ENCODE data around the gene ROR2.

The ROR2 gene

GRCh38 chr9:91873637-91874051 is 76.4 kb downstream of the ROR2 start:
- no peak for DNase-seq (ENCODE audit: low read depth)

- DNase-seq (ENCODE audit: low read depth), result no peak
These were observed 81.2 kb downstream of the ROR2 start for GRCh38 chr9:91868732-91869391.

GRCh38 chr9:91867740-91868139 is 82.3 kb downstream of the ROR2 start:
- DNase-seq (ENCODE audit: low read depth), result no peak

- DNase-seq (ENCODE audit: low read depth), result no peak
These were observed 85.0 kb downstream of the ROR2 start for GRCh38 chr9:91865041-91865440.

GRCh38 chr9:91864380-91864779 is 85.6 kb downstream of the ROR2 start:
- no peak for DNase-seq (ENCODE audit: low read depth)

- DNase-seq (ENCODE audit: low read depth), result no peak
These were observed 86.6 kb downstream of the ROR2 start for GRCh38 chr9:91863469-91863868.

GRCh38 chr9:91858213-91859030 is 91.6 kb downstream of the ROR2 start:
- no peak for DNase-seq (ENCODE audit: low read depth)

GRCh38 chr9:91857291-91858212 is 92.5 kb downstream of the ROR2 start:
- no peak for DNase-seq (ENCODE audit: low read depth)

- DNase-seq (ENCODE audit: low read depth), result no peak
These were observed 93.6 kb downstream of the ROR2 start for GRCh38 chr9:91856419-91856818.

- no peak for DNase-seq (ENCODE audit: low read depth)
These were observed 94.8 kb downstream of the ROR2 start for GRCh38 chr9:91855196-91855595.

GRCh38 chr9:91852801-91853347 is 97.2 kb downstream of the ROR2 start:
- DNase-seq (ENCODE audit: low read depth), result no peak

- no peak for DNase-seq (ENCODE audit: low read depth)
These were observed 100.3 kb downstream of the ROR2 start for GRCh38 chr9:91849694-91850093.

- no peak for DNase-seq (ENCODE audit: low read depth)
These were observed 101.9 kb downstream of the ROR2 start for GRCh38 chr9:91848146-91848545.

GRCh38 chr9:91847581-91848091 is 102.4 kb downstream of the ROR2 start:
- DNase-seq (ENCODE audit: low read depth), result no peak

GRCh38 chr9:91845879-91846278 is 104.1 kb downstream of the ROR2 start:
- DNase-seq (ENCODE audit: low read depth), result no peak

GRCh38 chr9:91844701-91845291 is 105.2 kb downstream of the ROR2 start:
- no peak for DNase-seq (ENCODE audit: low read depth)

- DNase-seq (ENCODE audit: low read depth), result no peak
These were observed 105.8 kb downstream of the ROR2 start for GRCh38 chr9:91844190-91844589.

GRCh38 chr9:91843623-91844148 is 106.3 kb downstream of the ROR2 start:
- no peak for DNase-seq (ENCODE audit: low read depth)

- no peak for DNase-seq (ENCODE audit: low read depth)
These were observed 106.9 kb downstream of the ROR2 start for GRCh38 chr9:91843093-91843492.

- no peak for DNase-seq (ENCODE audit: low read depth)
These were observed 107.5 kb downstream of the ROR2 start for GRCh38 chr9:91842358-91843049.

GRCh38 chr9:91841591-91841990 is 108.4 kb downstream of the ROR2 start:
- no peak for DNase-seq (ENCODE audit: low read depth)
